ENCODE data around the gene LEPROT. TPM values are rescaled to one million over a fixed set of nuclear protein-coding genes. Genes with fewer than 3 reads are reported as not detected.

The LEPROT gene
- total and polyA plus RNA-seq, 2 of the 8 experiments (the other 6 are each of a cell fraction or from before 2014, with no cell fraction given), result 25.7 to 27.2 TPM

- Histone ChIP-seq H2BK20ac (ENCODE audit: low read length) (no peak overlapping the region), H3K18ac (ENCODE audit: extremely low read depth, low read length) (no peak overlapping the region), H2BK5ac (ENCODE audit: low read depth, low read length) (no peak overlapping the region), H3K36me3 (ENCODE audit: control insufficient read depth in 2 of 4, insufficient read depth in 4 of 4, low read length in 3 of 4) (no peaks in the 10 kb centered on the region), H3K4ac (replicated peaks; ENCODE audit: insufficient read length, low read depth, low read length) (no peak overlapping the region), H2BK15ac (ENCODE audit: low read length) (no peak overlapping the region), H3K9me3 (ENCODE audit: insufficient read depth in 2 of 2, low read depth in 1 of 2, low read length in 1 of 2) (no peaks in the 10 kb centered on the region), H4K20me1 (replicated peaks in 1 of 2; ENCODE audit: control insufficient read depth in 1 of 2, insufficient read depth in 2 of 2, low read length in 2 of 2) (no peaks in the 10 kb centered on the region), H2AK5ac (ENCODE audit: low read depth, low read length) (no peak overlapping the region), H3K4me1 (replicated peaks in 1 of 4; ENCODE audit: control insufficient read depth in 3 of 4, insufficient read depth in 4 of 4, low read length in 3 of 4) (no peaks in the 10 kb centered on the region), H3K56ac (replicated peaks; ENCODE audit: insufficient read length, low read depth, low read length) (no peak overlapping the region), H4K8ac (ENCODE audit: extremely low read depth, insufficient read depth, low read length) (no peak overlapping the region), H3K27me3 (replicated peaks in 1 of 4; ENCODE audit: control insufficient read depth in 3 of 4, extremely low read depth in 1 of 4, insufficient read depth in 3 of 4, low read length in 3 of 4) (no peaks in the 10 kb centered on the region), H3K9ac (replicated peaks in 1 of 4; ENCODE audit: extremely low read depth in 1 of 4, low read depth in 3 of 4, low read length in 3 of 4) (no peak overlapping the region), H3K14ac (ENCODE audit: insufficient read length) (no peak overlapping the region), H2AFZ (ENCODE audit: low read length) (no peak overlapping the region), H3K23me2 (ENCODE audit: low read depth, low read length) (no peaks in the 10 kb centered on the region), H2BK120ac (replicated peaks; ENCODE audit: low read depth, low read length) (no peak overlapping the region), H4K91ac (replicated peaks; ENCODE audit: insufficient read length, low read length) (no peak overlapping the region), H4K5ac (ENCODE audit: insufficient read length, low read depth, low read length) (no peak overlapping the region), H3K79me1 (ENCODE audit: low read depth, low read length) (no peaks in the 10 kb centered on the region), H3K23ac (ENCODE audit: insufficient read length) (no peak overlapping the region), H3K4me3 (ENCODE audit: extremely low read depth in 1 of 4, insufficient read depth in 2 of 4, low read depth in 3 of 4, low read length in 4 of 4) (no peak overlapping the region), H3K79me2 (ENCODE audit: control insufficient read depth in 1 of 2, insufficient read depth in 2 of 2, low read length in 2 of 2) (no peaks in the 10 kb centered on the region), H3K27ac (ENCODE audit: low read depth, low read length) (no peak overlapping the region), H2BK12ac (ENCODE audit: low read depth, low read length) (no peak overlapping the region), H3K4me2 (ENCODE audit: insufficient read depth in 1 of 2, low read depth in 2 of 2, low read length in 2 of 2) (no peak overlapping the region)
- FAIRE-seq, result no peak
- POLR2A ChIA-PET (ENCODE audit: partially characterized antibody), result no interaction called here
- CTCF ChIA-PET (ENCODE audit: partially characterized antibody), result interaction anchor here (0.7 to 2.7 kb wide), 6 partner anchors 10 to 320 kb away, joined by 3 to 7 read pairs (median 4); no protein-coding TSS in a partner anchor
- no peak for DNase-seq (ENCODE audit: low read depth in 1 of 2, low spot score in 2 of 2)
- WGBS, 2 experiments (ENCODE audit: extremely low coverage in 1 of 2, insufficient coverage in 1 of 2, insufficient read length in 1 of 2, insufficient replicate concordance in 2 of 2, low coverage in 1 of 2, low lambda C conversion rate in 2 of 2, missing lambda C conversion rate in 1 of 2), result 88% methylated on average over 4 of the region's 4 CpGs; no CpG with 5 or more reads in 1 of the 2 experiments
- TF ChIP-seq CTCF (IDR thresholded peaks at IDR 0.05; ENCODE audit: control extremely low read depth in 1 of 3, insufficient read depth in 1 of 3, low read depth in 1 of 3, low read length in 3 of 3) (no peak), BRCA1 (IDR thresholded peaks at IDR 0.05; ENCODE audit: low read depth, low read length) (no peak), CHD1 (IDR thresholded peaks at IDR 0.05; ENCODE audit: low read depth, low read length) (no peak), TCF12 (IDR thresholded peaks at IDR 0.05; ENCODE audit: low read depth, low read length) (no peak), SP2 (IDR thresholded peaks at IDR 0.05; ENCODE audit: low read length) (no peak), SP4 (IDR thresholded peaks at IDR 0.05; ENCODE audit: low read length) (no peak), SP1 (IDR thresholded peaks at IDR 0.05; ENCODE audit: low read depth, low read length) (no peak), YY1 (IDR thresholded peaks at IDR 0.05; ENCODE audit: low read depth, low read length) (no peak), CHD2 (IDR thresholded peaks at IDR 0.05; ENCODE audit: low read length) (no peak), PHF8 (conservative IDR thresholded peaks at IDR 0.05; ENCODE audit: low read depth, low read length) (no peak), POLR2AphosphoS5 (IDR thresholded peaks at IDR 0.05; ENCODE audit: low read depth, low read length) (no peak), SIRT6 (IDR thresholded peaks at IDR 0.05; ENCODE audit: low read length) (no peak)
Measured at GRCh38 chr1:65479554-65480204, 59.2 kb downstream of the LEPROT start.

All from H1 (cell line).